Activated CD4-positive, alpha-beta T cell treated with anti-CD3 and anti-CD28 coated beads, Interleukin-2, amount 10 ng/mL, durations not matched to agents 7 days and 5 days (primary cell): ENCODE data around the gene SKAP2. TPM values are rescaled to one million over a fixed set of nuclear protein-coding genes. Genes with fewer than 3 reads are reported as not detected.

Source experiments
- CTCF ChIA-PET: fragments of 350-600 bp; sonication (Branson Sonifier 250); formaldehyde crosslinking; loops from one replicate; lab custom pipeline; 2021; ENCODE audit warnings: antibody characterized with exemption; lab: Charles Lee
- POLR2A ChIA-PET: fragments of 350-600 bp; sonication (Branson Sonifier 250); formaldehyde crosslinking; loops from one replicate; lab custom pipeline; 2021; ENCODE audit warnings: antibody characterized with exemption; lab: Charles Lee
- DNase-seq: peaks from one replicate; pipeline ENCODE4 v3.0.0-alpha.2; 2020
- H3K27ac Mint-ChIP-seq: one replicate; pipeline ENCODE4 v1.8.0; 2021; ENCODE audit warnings: mild to moderate bottlenecking, moderate library complexity, mixed read lengths
- H3K27me3 Mint-ChIP-seq: one replicate; pipeline ENCODE4 v1.8.0; 2021; ENCODE audit warnings: mixed read lengths
- H3K36me3 Mint-ChIP-seq: one replicate; pipeline ENCODE4 v1.8.0; 2021; ENCODE audit warnings: low read depth, mixed read lengths
- H3K4me1 Mint-ChIP-seq: one replicate; pipeline ENCODE4 v1.8.0; 2021; ENCODE audit warnings: mixed read lengths
- H3K4me3 Mint-ChIP-seq: one replicate; pipeline ENCODE4 v1.8.0; 2021; ENCODE audit warnings: mild to moderate bottlenecking, moderate library complexity, mixed read lengths
- H3K9me3 Mint-ChIP-seq: one replicate; pipeline ENCODE4 v1.8.0; 2021; ENCODE audit warnings: mixed read lengths
- total RNA-seq, 2 experiments: library from RNA; stranded (reverse); gene quantifications; one replicate each; pipeline ENCODE4 v1.2.3, GENCODE V29; 2021

The SKAP2 gene
- total RNA-seq: 1 to 10 TPM; 5.3 to 6.3 TPM

DNA sequence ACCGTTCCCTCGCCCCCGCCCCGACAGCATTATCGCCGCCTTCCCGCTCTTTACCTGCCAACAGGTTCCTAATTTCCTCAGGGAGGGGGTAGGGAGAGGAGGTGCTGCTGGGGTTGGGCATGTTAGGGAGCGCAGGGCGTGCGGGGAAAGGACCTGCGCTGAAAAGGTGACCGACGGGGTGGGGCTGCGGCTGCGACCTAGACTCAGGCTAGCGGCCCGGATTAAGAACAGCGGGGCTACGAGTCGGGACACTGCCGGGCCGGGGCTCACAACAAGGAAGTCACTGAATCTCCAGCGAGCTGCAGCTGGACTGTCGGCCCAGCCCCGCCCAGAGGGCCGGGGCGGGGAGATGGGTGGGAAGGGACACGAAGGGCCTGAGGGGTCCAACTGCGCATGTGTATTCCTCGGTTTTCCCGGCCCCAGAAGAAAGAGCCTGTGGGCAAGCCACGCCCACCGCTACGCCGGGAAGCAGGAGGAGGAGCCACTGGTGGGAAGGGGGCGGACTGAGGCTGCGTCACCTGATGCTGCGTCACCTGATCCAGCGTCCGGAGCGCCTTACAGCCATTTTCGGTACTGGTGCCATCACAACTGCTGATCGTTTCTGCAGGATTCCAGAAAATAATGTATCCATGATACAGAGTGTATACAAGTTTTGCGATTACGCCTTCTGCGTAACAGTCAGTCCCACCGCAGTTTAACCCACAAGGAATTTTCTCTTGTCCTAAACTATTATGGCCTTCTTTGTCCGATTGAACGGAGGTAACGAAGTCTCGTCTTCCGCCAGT is at the start of gene SKAP2:
SKAP2 (minus strand) TSS at position 282 of the 785 bp plus-strand sequence; CDS start at position 121, 161 bp downstream.
- Mint-ChIP-seq H3K9me3 (peaks cover 3% of the 10 kb centered on the region), H3K4me1 (peaks cover 24% of the 10 kb centered on the region), H3K4me3 (peak within 1 kb of the TSS; percentile 87), H3K27me3 (peaks cover 59% of the 10 kb centered on the region), H3K36me3 (peaks cover 4% of the 10 kb centered on the region), H3K27ac (peak within 1 kb of the TSS; percentile 86)
- CTCF ChIA-PET: no interaction called here
- POLR2A ChIA-PET: no interaction called here
- DNase-seq: peak; percentile 89

DNA sequence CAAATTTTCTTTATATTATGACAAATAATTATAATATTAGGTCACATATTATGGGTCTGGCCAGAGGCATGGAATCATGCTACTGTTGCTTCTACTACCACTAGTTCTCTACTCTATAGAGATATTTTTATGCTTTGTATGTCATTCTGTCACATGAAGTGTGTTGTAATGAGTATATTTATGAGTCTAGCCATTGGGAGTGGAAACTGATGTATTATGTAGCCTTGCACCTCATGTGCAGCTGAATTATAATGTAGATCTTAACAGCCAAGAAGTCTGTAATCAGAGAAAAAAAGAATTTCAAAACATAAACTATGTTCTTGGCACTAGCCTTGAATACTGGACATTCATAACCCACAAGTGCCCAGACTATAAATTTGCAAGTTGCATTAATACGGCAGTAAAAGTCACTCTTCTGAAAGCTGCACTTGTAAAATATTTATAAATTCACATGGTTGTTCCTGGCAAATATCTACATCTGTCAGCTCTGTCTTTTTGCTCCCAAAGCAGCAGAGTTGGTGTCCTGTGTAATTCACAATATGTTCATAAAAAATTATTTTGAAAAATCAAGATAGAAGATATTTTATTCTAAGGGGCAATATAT is 48.6 kb upstream of the SKAP2 start:
- H3K27ac Mint-ChIP-seq: no peak overlapping the region
- H3K9me3 Mint-ChIP-seq: no peaks in the 10 kb centered on the region
- H3K4me1 Mint-ChIP-seq: no peaks in the 10 kb centered on the region
- peaks cover 10% of the 10 kb centered on the region for H3K27me3 Mint-ChIP-seq
- ChIA-PET CTCF (no interaction called here), POLR2A (no interaction called here)
- no peak overlapping the region for H3K4me3 Mint-ChIP-seq
- DNase-seq: no peak
- H3K36me3 Mint-ChIP-seq: no peaks in the 10 kb centered on the region

GRCh38 chr7:26912338-26912737 is 47.9 kb upstream of the SKAP2 start:
- H3K27ac Mint-ChIP-seq: no peak overlapping the region
- H3K36me3 Mint-ChIP-seq: no peaks in the 10 kb centered on the region
- H3K9me3 Mint-ChIP-seq: no peaks in the 10 kb centered on the region
- CTCF ChIA-PET: no interaction called here
- DNase-seq: no peak
- H3K27me3 Mint-ChIP-seq: peaks cover 7% of the 10 kb centered on the region
- H3K4me3 Mint-ChIP-seq: no peak overlapping the region
- no peaks in the 10 kb centered on the region for H3K4me1 Mint-ChIP-seq
- POLR2A ChIA-PET: no interaction called here

GRCh38 chr7:26910221-26910620 is 45.8 kb upstream of the SKAP2 start:
- Mint-ChIP-seq H3K36me3 (no peaks in the 10 kb centered on the region), H3K27ac (no peak overlapping the region), H3K9me3 (no peaks in the 10 kb centered on the region), H3K4me3 (no peak overlapping the region), H3K27me3 (peaks cover 3% of the 10 kb centered on the region), H3K4me1 (no peaks in the 10 kb centered on the region)
- ChIA-PET CTCF (no interaction called here), POLR2A (no interaction called here)
- no peak for DNase-seq

DNA sequence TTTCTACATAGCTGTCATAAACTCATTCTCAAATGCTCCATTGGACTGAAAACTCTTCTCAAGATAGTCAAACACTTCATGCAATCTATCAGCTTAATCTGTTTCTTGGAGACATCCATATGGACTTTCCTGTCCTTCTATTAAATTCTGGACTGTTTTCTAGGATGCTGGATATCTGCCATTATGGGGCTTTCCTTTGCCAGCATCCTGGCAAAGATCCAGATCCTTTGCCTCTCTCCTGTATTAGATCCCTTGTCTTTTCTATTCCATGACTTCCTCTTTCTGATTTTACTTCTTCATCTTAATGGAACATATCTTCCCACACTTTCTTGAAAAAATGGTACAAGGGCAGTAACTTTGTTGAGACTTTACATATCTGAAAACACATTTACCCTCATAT is 35.9 kb upstream of the SKAP2 start:
- Mint-ChIP-seq H3K27me3 (peaks cover 10% of the 10 kb centered on the region), H3K4me1 (no peaks in the 10 kb centered on the region), H3K9me3 (no peaks in the 10 kb centered on the region), H3K27ac (no peak overlapping the region), H3K4me3 (no peak overlapping the region), H3K36me3 (no peaks in the 10 kb centered on the region)
- ChIA-PET POLR2A (no interaction called here), CTCF (interaction anchor here (0.7 kb wide), 1 partner anchor 11 kb away, joined by 5 read pairs; no protein-coding TSS in a partner anchor)
- DNase-seq: no peak

- H3K27me3 Mint-ChIP-seq: peaks cover 10% of the 10 kb centered on the region
- no peak overlapping the region for H3K4me3 Mint-ChIP-seq
- DNase-seq: no peak
- H3K36me3 Mint-ChIP-seq: no peaks in the 10 kb centered on the region
- no peaks in the 10 kb centered on the region for H3K9me3 Mint-ChIP-seq
- CTCF ChIA-PET: no interaction called here
- no peak overlapping the region for H3K27ac Mint-ChIP-seq
- no peaks in the 10 kb centered on the region for H3K4me1 Mint-ChIP-seq
- POLR2A ChIA-PET: no interaction called here
Measured at GRCh38 chr7:26899519-26899918, 35.1 kb upstream of the SKAP2 start.

GRCh38 chr7:26898891-26899290 is 34.5 kb upstream of the SKAP2 start:
- H3K27ac Mint-ChIP-seq: no peak overlapping the region
- peaks cover 14% of the 10 kb centered on the region for H3K27me3 Mint-ChIP-seq
- H3K9me3 Mint-ChIP-seq: no peaks in the 10 kb centered on the region
- no peak for DNase-seq
- no peaks in the 10 kb centered on the region for H3K4me1 Mint-ChIP-seq
- ChIA-PET POLR2A (no interaction called here), CTCF (no interaction called here)
- H3K36me3 Mint-ChIP-seq: no peaks in the 10 kb centered on the region
- H3K4me3 Mint-ChIP-seq: no peak overlapping the region

GRCh38 chr7:26897928-26898327 is 33.5 kb upstream of the SKAP2 start:
- Mint-ChIP-seq H3K36me3 (no peaks in the 10 kb centered on the region), H3K4me3 (no peak overlapping the region), H3K27me3 (peaks cover 19% of the 10 kb centered on the region), H3K9me3 (no peaks in the 10 kb centered on the region), H3K27ac (no peak overlapping the region), H3K4me1 (no peaks in the 10 kb centered on the region)
- ChIA-PET POLR2A (no interaction called here), CTCF (no interaction called here)
- DNase-seq: no peak

DNA sequence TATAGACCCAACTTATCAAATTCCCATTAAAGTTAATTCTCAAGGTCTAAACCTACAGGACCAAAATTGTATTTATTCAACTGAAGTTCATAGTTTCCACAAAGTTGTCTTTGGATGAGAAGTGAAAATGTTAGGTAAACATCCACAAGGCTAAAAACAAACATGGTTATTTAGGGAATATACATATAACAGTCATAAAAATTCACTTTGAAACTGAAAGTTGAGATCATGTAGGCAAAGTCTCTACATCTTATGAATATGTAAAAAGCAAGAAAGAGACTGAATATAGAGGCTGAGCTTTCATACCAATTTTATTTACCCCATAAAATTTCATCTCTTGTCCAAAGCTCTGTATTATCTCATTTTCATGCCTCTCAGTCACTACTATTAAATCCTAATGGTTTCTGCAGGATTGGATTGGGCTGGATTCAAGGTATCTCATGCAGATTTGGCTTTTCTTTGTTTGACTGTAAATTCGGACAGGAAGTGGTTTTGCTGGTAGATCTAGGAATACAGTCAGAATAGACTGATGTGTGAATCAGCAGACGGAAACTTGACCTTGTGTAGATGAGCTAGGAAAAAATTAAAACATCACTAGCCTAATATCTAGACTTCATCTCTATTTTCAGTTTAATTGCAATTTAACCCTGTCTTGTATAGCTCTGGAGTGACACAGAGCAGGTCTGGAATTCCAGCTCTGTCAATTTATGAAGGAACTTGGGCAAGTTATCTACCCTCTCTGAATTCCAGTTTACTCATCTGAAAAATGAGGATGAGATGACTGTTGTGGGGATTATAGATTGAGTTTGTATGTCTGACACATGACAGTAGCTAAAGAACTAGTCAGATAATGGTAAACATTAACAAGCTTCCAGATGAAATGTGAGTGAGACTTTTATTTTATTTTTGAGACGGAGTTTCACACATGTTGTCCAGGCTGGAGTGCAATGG is 27.3 kb upstream of the SKAP2 start:
- Mint-ChIP-seq H3K36me3 (no peaks in the 10 kb centered on the region), H3K27me3 (peaks cover 21% of the 10 kb centered on the region), H3K27ac (no peak overlapping the region), H3K4me1 (no peaks in the 10 kb centered on the region), H3K4me3 (no peak overlapping the region), H3K9me3 (no peaks in the 10 kb centered on the region)
- ChIA-PET CTCF (no interaction called here), POLR2A (no interaction called here)
- DNase-seq: no peak

DNA sequence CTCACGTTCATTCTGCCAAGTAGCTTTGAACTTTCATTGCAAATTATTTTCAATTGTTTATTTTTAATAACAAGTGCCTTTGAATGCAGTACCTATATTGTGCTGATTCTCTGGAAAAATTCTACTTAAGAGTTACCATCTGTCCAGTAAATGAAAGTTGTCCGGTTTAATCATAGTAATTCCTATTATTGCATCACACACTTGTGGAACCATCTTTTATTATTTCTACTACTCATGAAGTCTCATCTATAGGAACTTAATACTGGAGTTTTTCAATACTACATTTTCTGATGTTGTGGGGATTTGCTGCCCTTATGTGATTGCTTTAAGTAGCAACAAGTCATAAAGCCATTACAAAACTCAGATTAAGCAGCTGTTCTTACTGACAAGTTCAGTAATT is 16.5 kb upstream of the SKAP2 start:
- POLR2A ChIA-PET: no interaction called here
- Mint-ChIP-seq H3K4me3 (no peak overlapping the region), H3K27me3 (peaks cover 11% of the 10 kb centered on the region), H3K4me1 (no peaks in the 10 kb centered on the region), H3K9me3 (peaks cover 11% of the 10 kb centered on the region), H3K36me3 (no peaks in the 10 kb centered on the region), H3K27ac (no peak overlapping the region)
- DNase-seq: no peak
- CTCF ChIA-PET: no interaction called here

DNA sequence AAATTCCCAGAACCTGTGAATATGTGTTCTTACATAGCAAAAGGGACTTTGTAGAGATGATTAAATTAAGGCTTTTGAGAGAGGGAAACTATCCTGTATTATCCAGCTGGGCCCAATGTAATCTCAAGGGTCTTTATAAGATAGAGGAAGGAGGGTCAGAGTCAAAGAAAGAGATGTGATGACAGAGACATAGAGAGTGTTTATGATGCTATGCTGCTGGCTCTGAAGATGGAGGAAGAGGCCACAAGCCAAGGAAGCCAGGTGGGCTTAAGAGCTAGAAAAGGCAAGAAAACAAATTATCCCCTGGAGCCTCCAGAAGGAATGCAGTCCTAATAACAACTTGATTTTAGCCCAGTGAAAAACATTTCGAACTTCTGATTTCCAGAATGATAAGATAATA is 15.3 kb upstream of the SKAP2 start:
- POLR2A ChIA-PET: no interaction called here
- H3K27me3 Mint-ChIP-seq: peaks cover 11% of the 10 kb centered on the region
- H3K36me3 Mint-ChIP-seq: no peaks in the 10 kb centered on the region
- CTCF ChIA-PET: no interaction called here
- no peak for DNase-seq
- H3K4me1 Mint-ChIP-seq: no peaks in the 10 kb centered on the region
- H3K9me3 Mint-ChIP-seq: peaks cover 4% of the 10 kb centered on the region
- H3K4me3 Mint-ChIP-seq: no peak overlapping the region
- H3K27ac Mint-ChIP-seq: no peak overlapping the region

DNA sequence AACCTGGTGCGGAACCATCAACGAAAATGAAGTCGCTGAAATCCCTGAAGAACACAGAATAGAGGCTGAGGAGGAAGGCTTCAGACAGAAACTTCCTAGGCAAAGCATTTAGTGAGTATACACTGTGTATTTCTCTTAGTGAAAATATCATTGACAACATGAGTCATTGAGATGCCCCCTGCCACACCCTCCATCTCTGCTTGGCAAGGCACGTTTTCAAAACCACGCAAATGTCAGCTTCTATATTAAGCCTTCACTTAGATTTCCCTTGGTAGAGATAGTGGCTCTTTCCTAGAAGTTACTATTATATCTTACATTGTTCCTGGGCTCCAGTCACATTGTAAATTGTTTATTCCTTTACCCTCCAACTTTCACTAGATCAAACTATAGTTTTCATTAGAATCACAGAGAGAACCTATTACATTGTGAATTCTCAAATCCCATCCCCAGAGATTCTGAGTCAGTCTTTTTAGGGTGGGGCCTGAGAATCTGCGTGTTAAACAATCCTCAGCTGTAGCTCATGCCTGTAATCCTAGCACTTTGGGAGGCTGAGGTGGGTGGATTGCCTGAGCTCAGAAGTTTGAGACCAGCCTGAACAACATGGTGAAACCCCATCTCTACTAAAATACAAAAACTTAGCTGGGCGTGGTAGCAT is 4.6 kb upstream of the SKAP2 start:
- Mint-ChIP-seq H3K4me1 (peaks cover 17% of the 10 kb centered on the region), H3K9me3 (peaks cover 3% of the 10 kb centered on the region), H3K27me3 (peaks cover 40% of the 10 kb centered on the region), H3K36me3 (peaks cover 4% of the 10 kb centered on the region), H3K4me3 (no peak overlapping the region), H3K27ac (no peak overlapping the region)
- ChIA-PET CTCF (no interaction called here), POLR2A (no interaction called here)
- no peak for DNase-seq

DNA sequence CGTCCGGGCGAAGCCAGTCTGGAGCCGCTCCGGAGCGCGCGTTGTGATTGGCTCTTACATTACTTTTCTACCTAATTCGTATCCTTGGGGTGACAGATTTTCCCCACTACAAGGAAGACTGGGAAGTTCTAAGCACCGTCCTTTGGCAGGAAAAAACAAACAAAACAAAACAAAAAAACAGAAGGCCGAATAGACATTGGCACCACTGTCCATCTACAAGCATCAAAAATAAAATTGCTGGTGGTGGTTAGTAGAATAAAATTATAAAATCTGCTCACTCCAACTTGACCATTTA is 651 bp upstream of the SKAP2 start:
- ChIA-PET CTCF (no interaction called here), POLR2A (no interaction called here)
- peaks cover 3% of the 10 kb centered on the region for H3K9me3 Mint-ChIP-seq
- peak overlapping the region; percentile 87 for H3K4me3 Mint-ChIP-seq
- DNase-seq: no peak
- peaks cover 4% of the 10 kb centered on the region for H3K36me3 Mint-ChIP-seq
- peaks cover 59% of the 10 kb centered on the region for H3K27me3 Mint-ChIP-seq
- peak overlapping the region; percentile 86 for H3K27ac Mint-ChIP-seq
- H3K4me1 Mint-ChIP-seq: peaks cover 24% of the 10 kb centered on the region
